ENCODE measurements around the gene ZDBF2.

Gene ZDBF2

GRCh38 chr2:206305523-206306245 lies 31.2 kb downstream of the ZDBF2 start:
- no peak for TF ChIP-seq CTCF (IDR thresholded peaks at IDR 0.05; ENCODE audit: extremely low read depth, missing control alignments)
- DNase-seq (ENCODE audit: low spot score): no peak

- no peak for DNase-seq (ENCODE audit: low spot score)
- no peak for TF ChIP-seq CTCF (IDR thresholded peaks at IDR 0.05; ENCODE audit: extremely low read depth, missing control alignments)
Observed at GRCh38 chr2:206311026-206311425, 36.6 kb downstream of the ZDBF2 start.

- DNase-seq (ENCODE audit: low spot score): no peak
- TF ChIP-seq CTCF (IDR thresholded peaks at IDR 0.05; ENCODE audit: extremely low read depth, missing control alignments): no peak
Observed at GRCh38 chr2:206316141-206316540, 41.7 kb downstream of the ZDBF2 start.

- TF ChIP-seq CTCF (IDR thresholded peaks at IDR 0.05; ENCODE audit: extremely low read depth, missing control alignments): no peak
- no peak for DNase-seq (ENCODE audit: low spot score)
Observed at GRCh38 chr2:206323033-206323432, 48.6 kb downstream of the ZDBF2 start.

- TF ChIP-seq CTCF (IDR thresholded peaks at IDR 0.05; ENCODE audit: extremely low read depth, missing control alignments): no peak
- DNase-seq (ENCODE audit: low spot score): no peak
Observed at GRCh38 chr2:206323486-206323885, 49.0 kb downstream of the ZDBF2 start.

- no peak for DNase-seq (ENCODE audit: low spot score)
- TF ChIP-seq CTCF (IDR thresholded peaks at IDR 0.05; ENCODE audit: extremely low read depth, missing control alignments): no peak
Observed at GRCh38 chr2:206324869-206325268, 50.4 kb downstream of the ZDBF2 start.

- no peak for TF ChIP-seq CTCF (IDR thresholded peaks at IDR 0.05; ENCODE audit: extremely low read depth, missing control alignments)
- DNase-seq (ENCODE audit: low spot score): no peak
Observed at GRCh38 chr2:206328974-206329373, 54.5 kb downstream of the ZDBF2 start.
